ENCODE data around the gene ART4. TPM values are rescaled to one million over a fixed set of nuclear protein-coding genes. Genes with fewer than 3 reads are reported as not detected.

Gene ART4, protein sequence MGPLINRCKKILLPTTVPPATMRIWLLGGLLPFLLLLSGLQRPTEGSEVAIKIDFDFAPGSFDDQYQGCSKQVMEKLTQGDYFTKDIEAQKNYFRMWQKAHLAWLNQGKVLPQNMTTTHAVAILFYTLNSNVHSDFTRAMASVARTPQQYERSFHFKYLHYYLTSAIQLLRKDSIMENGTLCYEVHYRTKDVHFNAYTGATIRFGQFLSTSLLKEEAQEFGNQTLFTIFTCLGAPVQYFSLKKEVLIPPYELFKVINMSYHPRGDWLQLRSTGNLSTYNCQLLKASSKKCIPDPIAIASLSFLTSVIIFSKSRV
- 0.16 TPM in 1 of 5 replicates, not detected in the others for total RNA-seq (2022; extraction: Qiagen RNA extraction; ENCODE audit: low read depth)

DNA sequence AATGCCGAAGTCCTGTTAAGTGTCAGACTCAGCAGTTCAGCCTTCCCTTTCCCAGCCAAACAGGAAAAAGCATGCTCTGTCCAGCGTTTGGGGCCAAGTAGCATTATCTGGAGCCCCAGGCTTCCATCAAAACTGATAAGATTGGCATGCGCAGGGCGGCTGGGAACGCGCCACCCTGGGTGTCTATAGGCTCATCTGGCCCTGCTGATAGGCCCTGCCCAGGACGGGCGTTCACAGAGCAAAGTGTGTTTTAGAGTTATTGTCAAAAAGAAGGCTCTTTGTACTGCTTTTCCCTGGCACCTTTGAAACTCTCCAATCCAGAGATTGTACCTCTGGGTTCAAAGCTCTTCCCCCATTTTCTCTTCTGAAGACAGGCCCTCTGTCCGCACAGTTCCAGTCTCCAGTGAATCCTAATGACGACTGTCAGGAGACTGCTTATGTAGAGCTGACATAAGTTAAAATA, at the start of gene ART4:
Gene ART4 (minus strand): TSS at position 102 of the 463 bp plus-strand sequence. CDS start 413 bp downstream, outside the sequence.

DNA sequence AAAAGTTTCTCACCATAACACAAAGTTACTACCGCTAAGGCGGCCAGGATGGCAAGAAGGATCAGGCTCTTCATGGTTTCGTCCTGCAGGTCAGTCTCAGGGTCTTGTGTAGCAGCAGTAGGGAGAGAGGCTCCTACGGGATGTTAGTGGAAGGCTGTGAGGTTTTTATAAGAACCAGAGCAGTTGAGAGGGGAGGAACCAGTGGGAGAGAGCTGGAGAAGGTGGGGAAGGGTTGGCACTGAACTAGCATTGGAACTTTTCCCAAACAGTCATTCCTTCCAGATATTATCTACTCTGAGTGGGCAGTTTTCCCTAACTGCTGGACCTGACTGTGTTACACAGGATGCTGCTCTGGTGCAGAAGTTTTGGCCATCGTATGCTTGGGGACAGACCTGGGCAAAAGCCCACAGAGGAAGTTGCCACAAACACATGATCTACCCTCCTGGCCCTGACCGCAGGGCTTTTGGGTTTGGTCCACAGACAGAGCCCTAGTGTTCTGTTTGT, 42.4 kb upstream of the ART4 start, which contains the start of gene MGP:
Gene MGP (minus strand): TSS at position 137 of the 504 bp plus-strand sequence. CDS start 63 bp downstream, at position 74.

DNA sequence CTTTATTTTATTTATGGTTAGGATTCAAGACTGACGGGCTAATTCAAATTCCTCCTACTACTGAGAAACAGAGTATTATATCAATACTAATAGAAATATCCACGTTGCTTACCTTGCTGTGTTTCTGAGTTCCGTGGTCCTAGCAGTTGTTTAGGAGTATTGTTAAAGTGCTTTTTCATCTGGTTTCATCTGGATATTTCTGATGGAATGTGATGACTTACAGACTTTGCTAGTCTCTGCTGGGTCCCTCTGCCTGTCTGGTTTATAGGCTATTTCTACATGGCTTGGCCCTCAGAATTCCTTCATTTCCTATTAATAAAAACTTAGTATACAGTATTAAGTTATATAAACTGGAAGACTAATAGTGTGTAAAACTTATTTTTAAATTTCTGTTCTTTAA, 29.3 kb downstream of the ART4 start, which contains the start of gene SMCO3:
Gene SMCO3 (minus strand): TSS at position 169 of the 400 bp plus-strand sequence. CDS start 7,502 bp downstream, outside the sequence.

DNA sequence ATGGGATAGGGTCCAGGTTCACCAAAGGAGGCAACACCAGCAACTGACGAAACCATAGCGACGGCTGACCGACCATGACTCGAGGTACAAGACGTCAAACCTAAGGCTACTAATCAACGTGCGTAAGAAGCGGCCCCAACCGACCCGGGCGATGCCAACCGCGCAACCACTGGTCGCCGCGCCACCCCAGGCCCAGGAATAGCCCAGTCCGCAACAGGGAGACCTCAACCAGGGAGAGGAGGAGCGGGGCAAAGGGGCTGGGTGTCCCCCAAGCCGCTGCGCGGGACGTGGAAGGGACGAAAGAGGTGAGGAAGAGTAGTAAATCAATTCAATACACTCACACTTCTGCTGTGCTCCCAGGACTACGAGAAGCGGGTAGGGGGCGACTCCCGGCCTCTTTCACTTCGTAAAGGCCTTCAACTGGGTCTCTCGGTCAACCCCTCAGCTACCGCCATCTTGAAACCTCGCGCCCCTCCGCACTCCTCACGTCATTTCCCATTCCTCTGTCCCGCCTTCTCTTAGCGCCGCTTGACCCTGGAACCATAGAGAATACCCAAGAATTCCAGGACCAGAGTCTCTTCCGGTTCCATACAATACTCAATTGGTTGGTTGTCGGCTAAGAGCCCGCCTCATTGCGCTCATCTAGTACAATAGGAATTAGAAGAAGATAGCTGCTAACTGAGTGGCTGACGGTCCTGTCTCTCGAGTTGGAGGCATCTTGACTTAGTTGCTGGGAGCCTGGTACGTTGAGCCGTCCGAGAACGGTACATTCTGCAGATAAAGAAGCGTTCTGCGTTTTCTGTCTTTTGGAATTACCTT, 40.1 kb downstream of the ART4 start, which contains the start of the genes C12orf60 and WBP11:
Gene C12orf60 (plus strand): TSS at position 660 of the 819 bp plus-strand sequence. CDS start 19,266 bp downstream, outside the sequence.
Gene WBP11 (minus strand): TSS at position 468 of the 819 bp plus-strand sequence. CDS start 2,095 bp downstream, outside the sequence.

Other genes starting within 250 kb of the ART4 start
- 0.08 TPM in 1 of 5 replicates, not detected in the others for gene GUCY2C, start 146.9 kb downstream of the ART4 start, total RNA-seq (2022; extraction: Qiagen RNA extraction; ENCODE audit: low read depth)
- 46.8 to 52.0 TPM (median 50.0 TPM) in 5 replicates for gene WBP11, start 40.0 kb downstream of the ART4 start, total RNA-seq (2022; extraction: Qiagen RNA extraction; ENCODE audit: low read depth)
- gene C12orf60, start 39.9 kb downstream of the ART4 start, total RNA-seq (2022; extraction: Qiagen RNA extraction; ENCODE audit: low read depth), result 0.95 to 1.9 TPM (median 1.7 TPM) in 5 replicates
- not detected in 5 replicates for gene SMCO3, start 29.3 kb downstream of the ART4 start, total RNA-seq (2022; extraction: Qiagen RNA extraction; ENCODE audit: low read depth)
- gene MGP, start 42.3 kb upstream of the ART4 start, total RNA-seq (2022; extraction: Qiagen RNA extraction; ENCODE audit: low read depth), result not detected in 5 replicates
- gene ERP27, start 95.0 kb upstream of the ART4 start, total RNA-seq (2022; extraction: Qiagen RNA extraction; ENCODE audit: low read depth), result not detected in 5 replicates
- gene ARHGDIB, start 118.1 kb upstream of the ART4 start, total RNA-seq (2022; extraction: Qiagen RNA extraction; ENCODE audit: low read depth), result 1.0 to 1.9 TPM (median 1.4 TPM) in 5 replicates
- not detected in 5 replicates for gene PDE6H, start 129.5 kb upstream of the ART4 start, total RNA-seq (2022; extraction: Qiagen RNA extraction; ENCODE audit: low read depth)

Measured in A549 treated with RU486 at 1 μM for 4 hours (cell line).